Uterus (tissue), 2 donors: Measurements from ENCODE around the gene ZMIZ2.

Experiments used
- CTCF ChIP-seq, 4 experiments: fragments of 200-600 bp in 2 of 4; fragments of 450-650 bp in 2 of 4; sonication (generic) in 2 of 4; IDR thresholded peaks; one replicate each; pipeline ENCODE4 v1.5.1; 2016 to 2019; ENCODE audit warnings: antibody characterized with exemption in 4 of 4, mild to moderate bottlenecking in 2 of 4, moderate library complexity in 1 of 4
- POLR2A ChIP-seq, 2 donors: fragments of 450-650 bp; IDR thresholded peaks; one replicate each; pipeline ENCODE4 v1.6.1; 2016; ENCODE audit warnings: antibody characterized with exemption in 2 of 2, mild to moderate bottlenecking in 1 of 2, moderate library complexity in 1 of 2

GRCh38 chr7:44784364-44784763 lies 35.7 kb downstream of the ZMIZ2 start:
- TF ChIP-seq CTCF (IDR thresholded peaks at IDR 0.05), result no peak
- no peak for TF ChIP-seq POLR2A (IDR thresholded peaks at IDR 0.05)
